HepG2 (cell line): Measurements from ENCODE around the gene PTGIR. TPM values are rescaled to one million over a fixed set of nuclear protein-coding genes. Genes with fewer than 3 reads are reported as not detected.

Experiments used
- DR1 ChIP-seq: sonication (generic); formaldehyde crosslinking; IDR thresholded peaks from 2 replicates; pipeline ENCODE4 v1.8.0; 2021; ENCODE audit warnings: mild to moderate bottlenecking, missing genetic modification reagents, inconsistent platforms
- FOXA3 ChIP-seq: IDR thresholded peaks from 2 replicates; pipeline ENCODE4 v1.6.1; 2016; ENCODE audit warnings: missing genetic modification reagents, missing compliant biosample characterization
- HDAC2 ChIP-seq: sonication (generic); formaldehyde crosslinking; IDR thresholded peaks from 2 replicates; pipeline ENCODE4 v1.4.0; 2020; ENCODE audit warnings: missing genetic modification reagents
- HOXD1 ChIP-seq: sonication (generic); formaldehyde crosslinking; IDR thresholded peaks from 2 replicates; pipeline ENCODE4 v1.5.0; 2020; ENCODE audit warnings: missing genetic modification reagents
- KDM5B ChIP-seq: sonication (generic); formaldehyde crosslinking; IDR thresholded peaks from 2 replicates; pipeline ENCODE4 v1.4.0; 2020; ENCODE audit warnings: missing genetic modification reagents, mild to moderate bottlenecking, borderline replicate concordance
- SMAD9 ChIP-seq: sonication (generic); formaldehyde crosslinking; IDR thresholded peaks from 2 replicates; pipeline ENCODE4 v1.5.1; 2020; ENCODE audit warnings: mild to moderate bottlenecking, missing genetic modification reagents
- SRSF4 ChIP-seq: fragments of 200-400 bp; formaldehyde crosslinking; IDR thresholded peaks from one replicate; pipeline ENCODE4 v1.6.1; 2018; ENCODE audit warnings: mild to moderate bottlenecking, low read depth, low read length, moderate library complexity; ENCODE audit not compliant: poor library complexity, severe bottlenecking
- TFE3 ChIP-seq: IDR thresholded peaks from 2 replicates; pipeline ENCODE4 v1.6.1; 2016
- TRIM22 ChIP-seq: fragments of 450-650 bp; IDR thresholded peaks from 2 replicates; pipeline ENCODE4 v1.6.1; 2017
- YEATS4 ChIP-seq: sonication (generic); formaldehyde crosslinking; IDR thresholded peaks from 2 replicates; pipeline ENCODE4 v1.4.0; 2020; ENCODE audit warnings: missing genetic modification reagents, borderline replicate concordance
- ZNF543 ChIP-seq: sonication (generic); formaldehyde crosslinking; IDR thresholded peaks from 2 replicates; pipeline ENCODE4 v1.4.0; 2020; ENCODE audit warnings: mild to moderate bottlenecking, missing genetic modification reagents
- ZNF570 ChIP-seq: sonication (generic); formaldehyde crosslinking; IDR thresholded peaks from 2 replicates; pipeline ENCODE4 v1.4.0; 2020; ENCODE audit warnings: mild to moderate bottlenecking, missing genetic modification reagents, borderline replicate concordance
- polyA plus RNA-seq, 8 experiments: library from polyadenylated mRNA; depleted of rRNA in 3 of 8; stranded (reverse) in 7 of 8; unstranded in 1 of 8; fragments of >200 nt; fragmentation: Illumina TruSeq in 4 of 8; extraction: Trizol in 4 of 8; gene quantifications; 2 replicates each; pipeline versions ENCODE4 v1.2.1 to v1.2.3, GENCODE V29; 2011 to 2016; ENCODE audit warnings: low read depth in 4 of 8, missing spikeins in 1 of 8, mixed read lengths in 1 of 8; ENCODE audit not compliant: insufficient read depth in 1 of 8
- total RNA-seq, 5 experiments: library from RNA; depleted of rRNA; stranded (reverse); fragments of >200 nt; fragmentation: Illumina TruSeq; extraction: Trizol; gene quantifications; 2 replicates each; pipeline ENCODE4 v1.2.3, GENCODE V29; 2016; ENCODE audit warnings: low read depth in 1 of 5
- TF ChIP-seq, protein P1 (sequence below): sonication (generic); formaldehyde crosslinking; IDR thresholded peaks from 2 replicates; pipeline ENCODE4 v1.5.1; 2020; ENCODE audit warnings: missing genetic modification reagents, mild to moderate bottlenecking, borderline replicate concordance
- TF ChIP-seq, protein P2 (sequence below): sonication (generic); formaldehyde crosslinking; IDR thresholded peaks from 2 replicates; pipeline ENCODE4 v1.4.0; 2020; ENCODE audit warnings: missing genetic modification reagents, borderline replicate concordance
- TF ChIP-seq, protein P3 (sequence below): sonication (generic); formaldehyde crosslinking; IDR thresholded peaks from 2 replicates; pipeline ENCODE4 v1.8.1; 2023; ENCODE audit warnings: mild to moderate bottlenecking, missing genetic modification reagents
- TF ChIP-seq, protein P4 (sequence below): sonication (generic); formaldehyde crosslinking; IDR thresholded peaks from 2 replicates; pipeline ENCODE4 v1.4.0; 2020; ENCODE audit warnings: missing genetic modification reagents, borderline replicate concordance

PTGIR gene
- total and polyA plus RNA-seq, 2 of the 13 experiments (the other 11 are each of a cell fraction or from before 2014, with no cell fraction given) = not detected

DNA sequence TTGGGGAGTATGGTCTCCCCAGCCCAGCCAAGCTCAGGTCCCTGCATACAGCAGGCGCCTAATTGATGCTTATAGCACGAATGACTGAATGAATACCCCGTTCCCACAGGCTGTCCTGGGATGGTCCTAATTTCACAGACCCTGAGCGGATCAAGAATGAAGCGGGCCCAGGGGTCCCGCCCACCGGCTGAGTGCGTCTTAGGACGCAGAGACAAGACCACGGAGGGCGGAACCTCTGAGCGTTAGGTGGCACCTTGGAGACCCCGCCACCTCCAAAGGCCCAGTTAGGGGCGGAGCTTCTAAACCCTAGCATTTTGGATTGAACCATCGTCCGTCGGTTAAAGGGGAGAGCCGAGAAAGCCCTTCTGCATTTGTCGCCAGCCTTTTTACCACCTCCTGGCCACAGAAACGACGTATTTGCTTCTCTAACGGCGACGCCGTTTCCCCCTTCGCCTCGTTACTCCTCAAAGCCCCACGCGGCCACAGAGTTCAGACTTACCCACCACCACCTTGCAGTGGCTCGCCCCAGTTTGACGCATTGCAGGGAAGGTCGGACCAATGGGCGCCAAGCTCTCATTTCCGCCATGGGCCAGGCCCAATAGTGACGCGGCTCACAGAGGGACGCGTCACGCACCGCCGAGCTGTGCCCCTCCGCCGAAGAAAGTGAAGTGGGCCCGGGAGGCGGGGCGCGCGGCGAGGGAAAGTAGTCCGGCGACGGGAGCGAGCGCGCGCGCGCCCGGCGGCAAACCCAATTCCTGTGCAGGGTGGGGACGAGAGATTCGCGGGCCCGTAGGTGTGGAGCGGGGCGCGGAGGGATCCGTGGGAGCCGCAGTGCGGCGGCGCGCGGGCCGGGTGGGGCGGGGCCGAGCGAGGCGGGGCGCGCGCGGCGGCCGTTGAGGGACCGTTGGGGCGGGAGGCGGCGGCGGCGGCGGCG lies 24.2 kb downstream of the PTGIR start (continued):
- TF ChIP-seq, protein P1, sequence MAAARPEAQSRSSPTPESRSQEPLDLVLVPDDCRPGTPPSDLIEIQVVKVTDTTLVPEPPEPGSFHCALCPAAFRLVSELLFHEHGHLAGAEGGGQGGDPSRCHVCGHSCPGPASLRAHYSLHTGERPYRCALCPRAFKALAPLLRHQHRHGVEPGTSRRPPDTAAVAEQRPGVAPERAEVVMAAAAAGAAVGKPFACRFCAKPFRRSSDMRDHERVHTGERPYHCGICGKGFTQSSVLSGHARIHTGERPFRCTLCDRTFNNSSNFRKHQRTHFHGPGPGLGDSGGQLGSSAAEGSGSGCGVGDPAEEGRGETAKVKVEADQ (CRISPR knock-in tag) = peak; percentile 96
- TF ChIP-seq SRSF4 (no peak), HDAC2 (CRISPR knock-in tag) (peak; percentile 48; the same call in 1 of the 2 replicates), KDM5B (CRISPR knock-in tag) (peak; percentile 34; the same call in 1 of the 2 replicates), TRIM22 (no peak), YEATS4 (CRISPR knock-in tag) (peak; percentile 89; the same call in 1 of the 2 replicates), DR1 (CRISPR knock-in tag) (peak; percentile 40; the same call in 1 of the 2 replicates), TFE3 (0 out of 2 replicates have a peak, but pooled peaks have one; percentile 24), SMAD9 (no peak), ZNF543 (no peak), ZNF570 (no peak), FOXA3 (CRISPR knock-in tag) (peak; percentile 40; the same call in 1 of the 2 replicates), HOXD1 (CRISPR knock-in tag) (peak; percentile 53; the same call in 1 of the 2 replicates)
- TF ChIP-seq, protein P2, sequence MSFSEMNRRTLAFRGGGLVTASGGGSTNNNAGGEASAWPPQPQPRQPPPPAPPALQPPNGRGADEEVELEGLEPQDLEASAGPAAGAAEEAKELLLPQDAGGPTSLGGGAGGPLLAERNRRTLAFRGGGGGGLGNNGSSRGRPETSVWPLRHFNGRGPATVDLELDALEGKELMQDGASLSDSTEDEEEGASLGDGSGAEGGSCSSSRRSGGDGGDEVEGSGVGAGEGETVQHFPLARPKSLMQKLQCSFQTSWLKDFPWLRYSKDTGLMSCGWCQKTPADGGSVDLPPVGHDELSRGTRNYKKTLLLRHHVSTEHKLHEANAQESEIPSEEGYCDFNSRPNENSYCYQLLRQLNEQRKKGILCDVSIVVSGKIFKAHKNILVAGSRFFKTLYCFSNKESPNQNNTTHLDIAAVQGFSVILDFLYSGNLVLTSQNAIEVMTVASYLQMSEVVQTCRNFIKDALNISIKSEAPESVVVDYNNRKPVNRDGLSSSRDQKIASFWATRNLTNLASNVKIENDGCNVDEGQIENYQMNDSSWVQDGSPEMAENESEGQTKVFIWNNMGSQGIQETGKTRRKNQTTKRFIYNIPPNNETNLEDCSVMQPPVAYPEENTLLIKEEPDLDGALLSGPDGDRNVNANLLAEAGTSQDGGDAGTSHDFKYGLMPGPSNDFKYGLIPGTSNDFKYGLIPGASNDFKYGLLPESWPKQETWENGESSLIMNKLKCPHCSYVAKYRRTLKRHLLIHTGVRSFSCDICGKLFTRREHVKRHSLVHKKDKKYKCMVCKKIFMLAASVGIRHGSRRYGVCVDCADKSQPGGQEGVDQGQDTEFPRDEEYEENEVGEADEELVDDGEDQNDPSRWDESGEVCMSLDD = no peak; the same call in 1 of the 2 replicates
- TF ChIP-seq, protein P3, sequence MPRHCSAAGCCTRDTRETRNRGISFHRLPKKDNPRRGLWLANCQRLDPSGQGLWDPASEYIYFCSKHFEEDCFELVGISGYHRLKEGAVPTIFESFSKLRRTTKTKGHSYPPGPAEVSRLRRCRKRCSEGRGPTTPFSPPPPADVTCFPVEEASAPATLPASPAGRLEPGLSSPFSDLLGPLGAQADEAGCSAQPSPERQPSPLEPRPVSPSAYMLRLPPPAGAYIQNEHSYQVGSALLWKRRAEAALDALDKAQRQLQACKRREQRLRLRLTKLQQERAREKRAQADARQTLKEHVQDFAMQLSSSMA (CRISPR knock-in tag) = 0 out of 2 replicates have a peak, but pooled peaks have one; percentile 15
- TF ChIP-seq, protein P4, sequence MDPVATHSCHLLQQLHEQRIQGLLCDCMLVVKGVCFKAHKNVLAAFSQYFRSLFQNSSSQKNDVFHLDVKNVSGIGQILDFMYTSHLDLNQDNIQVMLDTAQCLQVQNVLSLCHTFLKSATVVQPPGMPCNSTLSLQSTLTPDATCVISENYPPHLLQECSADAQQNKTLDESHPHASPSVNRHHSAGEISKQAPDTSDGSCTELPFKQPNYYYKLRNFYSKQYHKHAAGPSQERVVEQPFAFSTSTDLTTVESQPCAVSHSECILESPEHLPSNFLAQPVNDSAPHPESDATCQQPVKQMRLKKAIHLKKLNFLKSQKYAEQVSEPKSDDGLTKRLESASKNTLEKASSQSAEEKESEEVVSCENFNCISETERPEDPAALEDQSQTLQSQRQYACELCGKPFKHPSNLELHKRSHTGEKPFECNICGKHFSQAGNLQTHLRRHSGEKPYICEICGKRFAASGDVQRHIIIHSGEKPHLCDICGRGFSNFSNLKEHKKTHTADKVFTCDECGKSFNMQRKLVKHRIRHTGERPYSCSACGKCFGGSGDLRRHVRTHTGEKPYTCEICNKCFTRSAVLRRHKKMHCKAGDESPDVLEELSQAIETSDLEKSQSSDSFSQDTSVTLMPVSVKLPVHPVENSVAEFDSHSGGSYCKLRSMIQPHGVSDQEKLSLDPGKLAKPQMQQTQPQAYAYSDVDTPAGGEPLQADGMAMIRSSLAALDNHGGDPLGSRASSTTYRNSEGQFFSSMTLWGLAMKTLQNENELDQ (CRISPR knock-in tag) = no peak
